HCT116 (cell line): ENCODE measurements around the gene SRGAP3.

Experiments used
- CBX3 ChIP-seq: IDR thresholded peaks from 2 replicates; pipeline ENCODE4 v1.6.1; 2012; ENCODE audit warnings: low read depth
- CEBPB ChIP-seq: IDR thresholded peaks from 2 replicates; pipeline ENCODE4 v1.6.1; 2012; ENCODE audit warnings: low read depth
- EZH2 ChIP-seq: fragments of 200-600 bp; sonication (generic); IDR thresholded peaks from 2 replicates; pipeline ENCODE4 v1.6.1; 2017; ENCODE audit warnings: antibody characterized with exemption, mixed run types
- EZH2phosphoT487 ChIP-seq: fragments of 200-600 bp; IDR thresholded peaks from 2 replicates; pipeline ENCODE4 v1.6.1; 2018; ENCODE audit warnings: antibody characterized with exemption, borderline replicate concordance
- FOSL1 ChIP-seq: IDR thresholded peaks from 2 replicates; pipeline ENCODE4 v1.6.1; 2012; ENCODE audit warnings: low read depth
- POLR2A ChIP-seq: IDR thresholded peaks from 2 replicates; pipeline ENCODE4 v1.7.0; 2011; ENCODE audit warnings: borderline replicate concordance; ENCODE audit not compliant: insufficient read depth, insufficient read length; ENCODE audit errors: extremely low read depth
- POLR2AphosphoS5 ChIP-seq: IDR thresholded peaks from 2 replicates; pipeline ENCODE4 v1.6.1; 2011; ENCODE audit warnings: mild to moderate bottlenecking, low read depth, low read length, moderate library complexity
- RAD21 ChIP-seq: IDR thresholded peaks from 2 replicates; pipeline ENCODE4 v1.6.1; 2012; ENCODE audit warnings: low read depth, mild to moderate bottlenecking
- SIN3A ChIP-seq: IDR thresholded peaks from 2 replicates; pipeline ENCODE4 v1.6.1; 2012; ENCODE audit warnings: low read depth
- YY1 ChIP-seq: IDR thresholded peaks from 2 replicates; pipeline ENCODE4 v1.6.1; 2011; ENCODE audit warnings: low read length, low read depth, moderate library complexity, mild to moderate bottlenecking; ENCODE audit not compliant: insufficient replicate concordance; ENCODE audit errors: extremely low read depth
- ZFX ChIP-seq: fragments of 450-650 bp; IDR thresholded peaks from 2 replicates; pipeline ENCODE4 v1.6.1; 2017
- ZNF274 ChIP-seq: fragments of 200-500 bp; sonication (Bioruptor generic); IDR thresholded peaks from 2 replicates; pipeline ENCODE4 v1.6.1; 2014; ENCODE audit warnings: mild to moderate bottlenecking, low read depth, low read length, inconsistent platforms
- TF ChIP-seq, protein P1 (sequence below): IDR thresholded peaks from 2 replicates; pipeline ENCODE4 v1.6.1; 2012; ENCODE audit warnings: low read depth
- TF ChIP-seq, protein P2 (sequence below), 3 experiments: fragments of 200-600 bp in 1 of 3; sonication (generic) in 1 of 3; IDR thresholded peaks in 2 of 3; conservative IDR thresholded peaks in 1 of 3; 2 replicates each; pipeline ENCODE4 v1.5.1; 2012 to 2017; ENCODE audit warnings: low read depth in 2 of 3, low read length in 2 of 3, antibody characterized with exemption in 1 of 3, borderline replicate concordance in 1 of 3, control low read depth in 1 of 3, mild to moderate bottlenecking in 1 of 3, mixed read lengths in 1 of 3, mixed run types in 1 of 3, moderate library complexity in 1 of 3; ENCODE audit not compliant: insufficient read depth in 1 of 3

DNA sequence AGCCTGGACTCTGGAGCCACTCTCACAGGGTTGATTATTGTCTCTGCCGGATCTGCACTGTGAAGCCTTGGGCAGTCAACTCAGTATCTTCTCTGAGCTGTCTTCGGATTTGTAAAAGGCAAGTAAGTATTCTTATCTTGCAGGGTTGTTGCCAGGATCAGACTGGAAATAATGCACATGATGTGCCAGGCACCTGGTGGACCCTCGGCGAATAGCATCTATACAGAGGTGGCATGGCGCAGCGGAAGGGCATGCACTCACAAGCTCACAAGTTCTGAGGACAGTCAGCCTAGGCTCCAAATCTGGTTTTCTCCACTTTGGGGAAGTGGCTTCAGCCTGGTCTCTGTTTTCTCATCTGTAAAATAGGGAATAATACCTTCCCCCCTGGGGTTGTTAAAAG lies 113.9 kb downstream of the SRGAP3 start:
- TF ChIP-seq, protein P1, sequence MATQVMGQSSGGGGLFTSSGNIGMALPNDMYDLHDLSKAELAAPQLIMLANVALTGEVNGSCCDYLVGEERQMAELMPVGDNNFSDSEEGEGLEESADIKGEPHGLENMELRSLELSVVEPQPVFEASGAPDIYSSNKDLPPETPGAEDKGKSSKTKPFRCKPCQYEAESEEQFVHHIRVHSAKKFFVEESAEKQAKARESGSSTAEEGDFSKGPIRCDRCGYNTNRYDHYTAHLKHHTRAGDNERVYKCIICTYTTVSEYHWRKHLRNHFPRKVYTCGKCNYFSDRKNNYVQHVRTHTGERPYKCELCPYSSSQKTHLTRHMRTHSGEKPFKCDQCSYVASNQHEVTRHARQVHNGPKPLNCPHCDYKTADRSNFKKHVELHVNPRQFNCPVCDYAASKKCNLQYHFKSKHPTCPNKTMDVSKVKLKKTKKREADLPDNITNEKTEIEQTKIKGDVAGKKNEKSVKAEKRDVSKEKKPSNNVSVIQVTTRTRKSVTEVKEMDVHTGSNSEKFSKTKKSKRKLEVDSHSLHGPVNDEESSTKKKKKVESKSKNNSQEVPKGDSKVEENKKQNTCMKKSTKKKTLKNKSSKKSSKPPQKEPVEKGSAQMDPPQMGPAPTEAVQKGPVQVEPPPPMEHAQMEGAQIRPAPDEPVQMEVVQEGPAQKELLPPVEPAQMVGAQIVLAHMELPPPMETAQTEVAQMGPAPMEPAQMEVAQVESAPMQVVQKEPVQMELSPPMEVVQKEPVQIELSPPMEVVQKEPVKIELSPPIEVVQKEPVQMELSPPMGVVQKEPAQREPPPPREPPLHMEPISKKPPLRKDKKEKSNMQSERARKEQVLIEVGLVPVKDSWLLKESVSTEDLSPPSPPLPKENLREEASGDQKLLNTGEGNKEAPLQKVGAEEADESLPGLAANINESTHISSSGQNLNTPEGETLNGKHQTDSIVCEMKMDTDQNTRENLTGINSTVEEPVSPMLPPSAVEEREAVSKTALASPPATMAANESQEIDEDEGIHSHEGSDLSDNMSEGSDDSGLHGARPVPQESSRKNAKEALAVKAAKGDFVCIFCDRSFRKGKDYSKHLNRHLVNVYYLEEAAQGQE = no peak
- TF ChIP-seq, protein P2, sequence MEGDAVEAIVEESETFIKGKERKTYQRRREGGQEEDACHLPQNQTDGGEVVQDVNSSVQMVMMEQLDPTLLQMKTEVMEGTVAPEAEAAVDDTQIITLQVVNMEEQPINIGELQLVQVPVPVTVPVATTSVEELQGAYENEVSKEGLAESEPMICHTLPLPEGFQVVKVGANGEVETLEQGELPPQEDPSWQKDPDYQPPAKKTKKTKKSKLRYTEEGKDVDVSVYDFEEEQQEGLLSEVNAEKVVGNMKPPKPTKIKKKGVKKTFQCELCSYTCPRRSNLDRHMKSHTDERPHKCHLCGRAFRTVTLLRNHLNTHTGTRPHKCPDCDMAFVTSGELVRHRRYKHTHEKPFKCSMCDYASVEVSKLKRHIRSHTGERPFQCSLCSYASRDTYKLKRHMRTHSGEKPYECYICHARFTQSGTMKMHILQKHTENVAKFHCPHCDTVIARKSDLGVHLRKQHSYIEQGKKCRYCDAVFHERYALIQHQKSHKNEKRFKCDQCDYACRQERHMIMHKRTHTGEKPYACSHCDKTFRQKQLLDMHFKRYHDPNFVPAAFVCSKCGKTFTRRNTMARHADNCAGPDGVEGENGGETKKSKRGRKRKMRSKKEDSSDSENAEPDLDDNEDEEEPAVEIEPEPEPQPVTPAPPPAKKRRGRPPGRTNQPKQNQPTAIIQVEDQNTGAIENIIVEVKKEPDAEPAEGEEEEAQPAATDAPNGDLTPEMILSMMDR (IDR thresholded peaks at IDR 0.05 in 2 of 3, conservative IDR thresholded peaks at IDR 0.05 in 1 of 3; ENCODE audit: borderline replicate concordance in 1 of 3, insufficient read depth in 1 of 3, low read depth in 2 of 3, low read length in 2 of 3) = no peak
- TF ChIP-seq POLR2A (no peak), CEBPB (no peak), EZH2 (no peak), SIN3A (no peak), POLR2AphosphoS5 (no peak), FOSL1 (no peak), CBX3 (no peak), ZNF274 (no peak), RAD21 (no peak), YY1 (no peak), ZFX (no peak), EZH2phosphoT487 (no peak)
